ENCODE data around the gene RYK. TPM values are rescaled to one million over a fixed set of nuclear protein-coding genes. Genes with fewer than 3 reads are reported as not detected.

RYK gene
- total RNA-seq, 1 experiment from 2014 or later, result 60.6 TPM

- peaks cover 24 to 35% of the 10 kb centered on the region in 2 experiments for H3K4me1 Mint-ChIP-seq
- peaks cover 3 to 4% of the 10 kb centered on the region in 2 experiments for H3K9me3 Mint-ChIP-seq
- H3T11ph ChIP-seq (ENCODE audit: low read length), result no peak overlapping the region
- H3K36me3 Mint-ChIP-seq (ENCODE audit: insufficient read depth in 1 of 3, low read depth in 3 of 3), result peaks cover 0 to 3% (median 1%) of the 10 kb centered on the region in 3 experiments; a peak in 5 of 7 replicates
- no peak overlapping the region for H3K18ac ChIP-seq (ENCODE audit: insufficient read length, low read depth, low read length)
- H3K4me1 ChIP-seq (ENCODE audit: insufficient read depth, low read length), result peaks cover 15% of the 10 kb centered on the region; the same call in 1 of the 2 replicates
- no peak overlapping the region for H2BK20ac ChIP-seq (ENCODE audit: low read depth, low read length, poor library complexity, severe bottlenecking)
- no peaks in the 10 kb centered on the region for H3K9me3 ChIP-seq (ENCODE audit: control insufficient read depth, low read depth, low read length)
- H4K20me1 ChIP-seq (ENCODE audit: control insufficient read depth, insufficient read depth, insufficient read length), result no peaks in the 10 kb centered on the region
- no peak overlapping the region for H2BK120ac ChIP-seq (ENCODE audit: low read depth, low read length, poor library complexity, severe bottlenecking)
- TF ChIP-seq CTCF (conservative IDR thresholded peaks at IDR 0.05), result no peak
- no peaks in the 10 kb centered on the region for H3K79me1 ChIP-seq (ENCODE audit: insufficient read depth, low read depth, low read length, poor library complexity, severe bottlenecking)
- H3K27ac Mint-ChIP-seq, result no peak overlapping the region
- DNase-seq, result no peak
- no peak overlapping the region for H4K8ac ChIP-seq (replicated peaks; ENCODE audit: insufficient read length, low read depth, low read length)
- no peaks in the 10 kb centered on the region for H3K27me3 ChIP-seq (ENCODE audit: insufficient read depth, low read length)
- no peaks in the 10 kb centered on the region for H3K27me3 Mint-ChIP-seq (ENCODE audit: low read depth)
- no peak overlapping the region for H3K9ac ChIP-seq (ENCODE audit: extremely low read depth, insufficient read length, low read length)
- H4K91ac ChIP-seq (ENCODE audit: insufficient read length, low read depth, low read length), result no peak overlapping the region
- H2AFZ ChIP-seq (ENCODE audit: low read length), result no peak overlapping the region
- no peak overlapping the region for H3K4me3 Mint-ChIP-seq
- H2BK15ac ChIP-seq (ENCODE audit: low read depth, low read length), result no peak overlapping the region
- H2BK5ac ChIP-seq (ENCODE audit: insufficient read length, low read length), result no peak overlapping the region
- no peak overlapping the region for H3K23ac ChIP-seq (ENCODE audit: insufficient read length, low read depth, low read length)
- H3K56ac ChIP-seq (ENCODE audit: insufficient read length, low read depth, low read length), result no peak overlapping the region
- H3K27ac ChIP-seq (ENCODE audit: insufficient read length, low read depth, low read length), result no peak overlapping the region
- H3K79me2 ChIP-seq (ENCODE audit: insufficient read depth, low read length), result no peaks in the 10 kb centered on the region
- no peak overlapping the region for H4K5ac ChIP-seq (ENCODE audit: insufficient read length, low read depth, low read length)
- no peaks in the 10 kb centered on the region for H3K23me2 ChIP-seq (ENCODE audit: insufficient read length, low read depth, low read length, poor library complexity, severe bottlenecking)
- no peak overlapping the region for H3K14ac ChIP-seq (ENCODE audit: insufficient read depth, low read length)
- no peak overlapping the region for H2BK12ac ChIP-seq (ENCODE audit: insufficient read length, low read depth, low read length)
- no peak overlapping the region for H2AK5ac ChIP-seq (ENCODE audit: insufficient read length, low read length)
- no peak overlapping the region for H3K4me2 ChIP-seq (ENCODE audit: insufficient read depth, insufficient read length, low read length)
- H3K4ac ChIP-seq (ENCODE audit: low read depth, low read length), result no peak overlapping the region
Observed at GRCh38 chr3:134255404-134255803, 4.7 kb upstream of the RYK start.
